H9 (cell line): ENCODE measurements around the gene DCC. TPM values are rescaled to one million over a fixed set of nuclear protein-coding genes. Genes with fewer than 3 reads are reported as not detected.

Experiments used
- DNase-seq: peaks from one replicate; pipeline ENCODE4 v3.0.0-alpha.2; 2017
- H2AFZ ChIP-seq: one replicate; pipeline ENCODE4 v1.6.1; 2013; ENCODE audit warnings: mild to moderate bottlenecking, low read length, control low read depth, moderate library complexity
- H2AK5ac ChIP-seq: 2 replicates; pipeline ENCODE4 v1.6.1; 2013; ENCODE audit warnings: low read length, control low read depth, mixed read lengths; ENCODE audit not compliant: insufficient read length
- H2BK120ac ChIP-seq: one replicate; pipeline ENCODE4 v1.6.1; 2013; ENCODE audit warnings: low read depth, mild to moderate bottlenecking, low read length, control low read depth, inconsistent platforms; ENCODE audit not compliant: poor library complexity, severe bottlenecking
- H2BK12ac ChIP-seq: 2 replicates; pipeline ENCODE4 v1.6.1; 2013; ENCODE audit warnings: low read length, control low read depth, mixed read lengths, low read depth; ENCODE audit not compliant: insufficient read length
- H2BK15ac ChIP-seq: 2 replicates; pipeline ENCODE4 v1.6.1; 2013; ENCODE audit warnings: low read depth, low read length, control low read depth
- H2BK20ac ChIP-seq: one replicate; pipeline ENCODE4 v1.6.1; 2013; ENCODE audit warnings: low read depth, mild to moderate bottlenecking, low read length, control low read depth, inconsistent platforms; ENCODE audit not compliant: poor library complexity, severe bottlenecking
- H2BK5ac ChIP-seq: 2 replicates; pipeline ENCODE4 v1.6.1; 2013; ENCODE audit warnings: low read length, control low read depth, mixed read lengths; ENCODE audit not compliant: insufficient read length
- H3K14ac ChIP-seq: 2 replicates; pipeline ENCODE4 v1.6.1; 2013; ENCODE audit warnings: low read length, control low read depth; ENCODE audit not compliant: insufficient read depth
- H3K18ac ChIP-seq: 2 replicates; pipeline ENCODE4 v1.6.1; 2013; ENCODE audit warnings: low read depth, mild to moderate bottlenecking, mixed read lengths, low read length, control low read depth; ENCODE audit not compliant: insufficient read length
- H3K23ac ChIP-seq: 2 replicates; pipeline ENCODE4 v1.6.1; 2013; ENCODE audit warnings: low read length, control low read depth, mixed read lengths, low read depth; ENCODE audit not compliant: insufficient read length
- H3K23me2 ChIP-seq: 2 replicates; pipeline ENCODE4 v1.6.1; 2013; ENCODE audit warnings: low read depth, mild to moderate bottlenecking, mixed read lengths, low read length, control low read depth; ENCODE audit not compliant: insufficient read length, poor library complexity, severe bottlenecking
- H3K27ac ChIP-seq: 2 replicates; pipeline ENCODE4 v1.5.1; 2013; ENCODE audit warnings: low read length, control low read depth, mixed read lengths, low read depth; ENCODE audit not compliant: insufficient read length
- H3K27me3 ChIP-seq: 2 replicates; pipeline ENCODE4 v1.6.1; 2013; ENCODE audit warnings: low read length, control low read depth, inconsistent platforms; ENCODE audit not compliant: insufficient read depth
- H3K4ac ChIP-seq: 2 replicates; pipeline ENCODE4 v1.6.1; 2013; ENCODE audit warnings: low read depth, mild to moderate bottlenecking, control low read depth, inconsistent platforms, low read length, moderate library complexity
- H3K4me1 ChIP-seq: 2 replicates; pipeline ENCODE4 v1.6.1; 2013; ENCODE audit warnings: low read length, control low read depth, inconsistent platforms; ENCODE audit not compliant: insufficient read depth
- H3K4me2 ChIP-seq: 2 replicates; pipeline ENCODE4 v1.6.1; 2013; ENCODE audit warnings: low read length, control low read depth, mixed read lengths; ENCODE audit not compliant: insufficient read length, insufficient read depth
- H3K56ac ChIP-seq: 2 replicates; pipeline ENCODE4 v1.6.1; 2013; ENCODE audit warnings: low read depth, mild to moderate bottlenecking, mixed read lengths, low read length, control low read depth; ENCODE audit not compliant: insufficient read length
- H3K79me1 ChIP-seq: 2 replicates; pipeline ENCODE4 v1.6.1; 2013; ENCODE audit warnings: low read depth, mild to moderate bottlenecking, moderate library complexity, low read length, control low read depth, inconsistent platforms; ENCODE audit not compliant: insufficient read depth, poor library complexity, severe bottlenecking
- H3K79me2 ChIP-seq: 2 replicates; pipeline ENCODE4 v1.6.1; 2013; ENCODE audit warnings: low read length, control low read depth, inconsistent platforms; ENCODE audit not compliant: insufficient read depth
- H3K9ac ChIP-seq: 2 replicates; pipeline ENCODE4 v1.6.1; 2013; ENCODE audit warnings: low read length, control low read depth, mixed read lengths; ENCODE audit not compliant: insufficient read length; ENCODE audit errors: extremely low read depth
- H3K9me3 ChIP-seq: one replicate; pipeline ENCODE4 v1.6.1; 2013; ENCODE audit warnings: low read depth, low read length, inconsistent platforms; ENCODE audit not compliant: control insufficient read depth
- H3T11ph ChIP-seq: one replicate; pipeline ENCODE4 v1.6.1; 2013; ENCODE audit warnings: mild to moderate bottlenecking, low read length, control low read depth, inconsistent platforms
- H4K20me1 ChIP-seq: one replicate; pipeline ENCODE4 v1.6.1; 2013; ENCODE audit not compliant: control insufficient read depth, insufficient read length, insufficient read depth
- H4K5ac ChIP-seq: 2 replicates; pipeline ENCODE4 v1.6.1; 2013; ENCODE audit warnings: low read depth, mild to moderate bottlenecking, mixed read lengths, low read length, control low read depth; ENCODE audit not compliant: insufficient read length
- H4K8ac ChIP-seq: replicated peaks from 2 replicates; pipeline ENCODE4 v1.6.1; 2013; ENCODE audit warnings: low read length, control low read depth, mixed read lengths, low read depth; ENCODE audit not compliant: insufficient read length
- H4K91ac ChIP-seq: 2 replicates; pipeline ENCODE4 v1.6.1; 2013; ENCODE audit warnings: low read depth, mild to moderate bottlenecking, moderate library complexity, mixed read lengths, low read length, control low read depth; ENCODE audit not compliant: insufficient read length
- H3K27ac Mint-ChIP-seq, 3 experiments: 2 replicates in 2 of 3; 3 replicates in 1 of 3; pipeline ENCODE4 v1.8.0; 2020 to 2021; ENCODE audit warnings: mixed read lengths in 3 of 3, mild to moderate bottlenecking in 1 of 3, moderate library complexity in 1 of 3
- H3K27me3 Mint-ChIP-seq: 2 replicates; pipeline ENCODE4 v1.8.0; 2021; ENCODE audit warnings: low read depth, mild to moderate bottlenecking, moderate library complexity, mixed read lengths
- H3K36me3 Mint-ChIP-seq, 3 experiments: 2 replicates in 2 of 3; 3 replicates in 1 of 3; pipeline ENCODE4 v1.8.0; 2020 to 2021; ENCODE audit warnings: low read depth in 3 of 3, mixed read lengths in 3 of 3; ENCODE audit not compliant: insufficient read depth in 1 of 3
- H3K4me1 Mint-ChIP-seq, 2 experiments: 2 replicates each; pipeline ENCODE4 v1.8.0; 2020; ENCODE audit warnings: mixed read lengths in 2 of 2
- H3K4me3 Mint-ChIP-seq, 2 experiments: 2 replicates in 1 of 2; 3 replicates in 1 of 2; pipeline ENCODE4 v1.8.0; 2020 to 2021; ENCODE audit warnings: mild to moderate bottlenecking in 2 of 2, mixed read lengths in 2 of 2, moderate library complexity in 1 of 2
- H3K9me3 Mint-ChIP-seq, 2 experiments: 2 replicates in 1 of 2; 3 replicates in 1 of 2; pipeline ENCODE4 v1.8.0; 2020; ENCODE audit warnings: mild to moderate bottlenecking in 2 of 2, mixed read lengths in 2 of 2, moderate library complexity in 1 of 2
- CTCF ChIP-seq: fragments of 200-600 bp; sonication (generic); conservative IDR thresholded peaks from 3 replicates; pipeline ENCODE4 v1.8.0; 2021; ENCODE audit warnings: antibody characterized with exemption, mild to moderate bottlenecking
- WGBS: extraction: QIAGEN DNeasy Blood & Tissue Kit; methylation state at CpG from one replicate; pipeline ENCODE4 v1.1.7; 2013; ENCODE audit warnings: missing lambda C conversion rate, low lambda C conversion rate, mixed read lengths; ENCODE audit not compliant: insufficient read length; ENCODE audit errors: extremely low coverage; 5-methylcytosine and 5-hydroxymethylcytosine counted together
- total RNA-seq: library from RNA; stranded (reverse); gene quantifications from 2 replicates; pipeline ENCODE4 v1.2.1, GENCODE V29; 2021

Gene DCC
- total RNA-seq, 1 experiment from 2014 or later: 0.35 TPM

GRCh38 chr18:52462853-52463252 is 122.9 kb downstream of the DCC start:
- no peak overlapping the region for H3K9ac ChIP-seq
- no peak overlapping the region for H3K14ac ChIP-seq
- no peaks in the 10 kb centered on the region for H3K79me1 ChIP-seq
- no peak overlapping the region for H3K4me2 ChIP-seq
- no peak overlapping the region for H3K27ac Mint-ChIP-seq
- DNase-seq: no peak
- no peak overlapping the region for H3K23ac ChIP-seq
- no peaks in the 10 kb centered on the region for H3K9me3 Mint-ChIP-seq
- H2BK20ac ChIP-seq: no peak overlapping the region
- H2BK15ac ChIP-seq: no peak overlapping the region
- no peaks in the 10 kb centered on the region for H3K23me2 ChIP-seq
- H3K27me3 Mint-ChIP-seq: no peaks in the 10 kb centered on the region; the same call in 1 of the 2 replicates
- WGBS: no CpG with 5 or more reads among the region's 4 CpGs
- H2BK5ac ChIP-seq: no peak overlapping the region
- no peak overlapping the region for H4K5ac ChIP-seq
- H3K27me3 ChIP-seq: no peaks in the 10 kb centered on the region
- no peak overlapping the region for H3K18ac ChIP-seq
- H3K79me2 ChIP-seq: no peaks in the 10 kb centered on the region
- no peak overlapping the region for H2BK120ac ChIP-seq
- no peak overlapping the region for H2AK5ac ChIP-seq
- no peak overlapping the region for H2AFZ ChIP-seq
- H4K20me1 ChIP-seq: no peaks in the 10 kb centered on the region
- no peaks in the 10 kb centered on the region for H3K36me3 Mint-ChIP-seq
- H3K9me3 ChIP-seq: no peaks in the 10 kb centered on the region
- no peak overlapping the region for H3K4me3 Mint-ChIP-seq
- no peak overlapping the region for H4K8ac ChIP-seq
- H3K4ac ChIP-seq: no peak overlapping the region
- no peak overlapping the region for H2BK12ac ChIP-seq
- no peak overlapping the region for H4K91ac ChIP-seq
- TF ChIP-seq CTCF: no peak
- no peak overlapping the region for H3K56ac ChIP-seq
- peaks cover 0 to 2% of the 10 kb centered on the region in 2 experiments; a peak in 1 of 4 replicates for H3K4me1 Mint-ChIP-seq
- H3T11ph ChIP-seq: no peak overlapping the region
- no peaks in the 10 kb centered on the region for H3K4me1 ChIP-seq
- H3K27ac ChIP-seq: no peak overlapping the region
